ENCODE data around the gene PLCD4.

Gene PLCD4

GRCh38 chr2:218582076-218582475 is 25.6 kb upstream of the PLCD4 start:
- H3K4me3 Mint-ChIP-seq = no peak overlapping the region
- no peaks in the 10 kb centered on the region for H3K9me3 Mint-ChIP-seq
- no peaks in the 10 kb centered on the region for H3K27me3 Mint-ChIP-seq
- ATAC-seq (replicated peaks) (peak; percentile 60 to 74), DNase-seq (no peak)
- H3K36me3 Mint-ChIP-seq = peaks cover 32 to 51% of the 10 kb centered on the region in 2 donors
- H3K4me1 Mint-ChIP-seq = peaks cover 6 to 26% of the 10 kb centered on the region in 2 donors
- no peak overlapping the region for H3K27ac Mint-ChIP-seq

- no peak for ATAC-seq (replicated peaks)
- no peak overlapping the region for H3K27ac Mint-ChIP-seq
- peaks cover 27 to 44% of the 10 kb centered on the region in 2 donors for H3K36me3 Mint-ChIP-seq
Measured at GRCh38 chr2:218583983-218584850, 23.5 kb upstream of the PLCD4 start.

GRCh38 chr2:218585541-218585940 is 22.2 kb upstream of the PLCD4 start:
- H3K36me3 Mint-ChIP-seq = peaks cover 32 to 49% of the 10 kb centered on the region in 2 donors
- ATAC-seq (replicated peaks) (no peak), DNase-seq (no peak)
- no peaks in the 10 kb centered on the region for H3K27me3 Mint-ChIP-seq
- no peak overlapping the region for H3K27ac Mint-ChIP-seq
- H3K9me3 Mint-ChIP-seq = no peaks in the 10 kb centered on the region
- peaks cover 0 to 12% of the 10 kb centered on the region in 2 donors for H3K4me1 Mint-ChIP-seq
- no peak overlapping the region for H3K4me3 Mint-ChIP-seq

More at GRCh38 chr2:218583983-218584850, 23.5 kb upstream of the PLCD4 start:
- no peak for DNase-seq
- Mint-ChIP-seq H3K9me3 (no peaks in the 10 kb centered on the region), H3K4me1 (peaks cover 0 to 12% of the 10 kb centered on the region in 2 donors), H3K4me3 (no peak overlapping the region), H3K27me3 (no peaks in the 10 kb centered on the region)

GRCh38 chr2:218605432-218605831 is 2.3 kb upstream of the PLCD4 start:
- H3K27ac Mint-ChIP-seq = no peak overlapping the region
- no peaks in the 10 kb centered on the region for H3K36me3 Mint-ChIP-seq
- H3K4me3 Mint-ChIP-seq = no peak overlapping the region
- peaks cover 10 to 12% of the 10 kb centered on the region in 2 donors for H3K27me3 Mint-ChIP-seq
- H3K9me3 Mint-ChIP-seq = no peaks in the 10 kb centered on the region
- ATAC-seq (replicated peaks) (no peak), DNase-seq (no peak)
- H3K4me1 Mint-ChIP-seq = peaks cover 0 to under 1% of the 10 kb centered on the region in 2 donors

- Mint-ChIP-seq H3K4me1 (no peaks in the 10 kb centered on the region), H3K4me3 (no peak overlapping the region), H3K9me3 (no peaks in the 10 kb centered on the region), H3K36me3 (no peaks in the 10 kb centered on the region), H3K27me3 (peaks cover 0 to 4% of the 10 kb centered on the region in 2 donors), H3K27ac (no peak overlapping the region)
- DNase-seq (no peak), ATAC-seq (replicated peaks) (no peak)
Measured at GRCh38 chr2:218615868-218616315, 8.2 kb downstream of the PLCD4 start.

- Mint-ChIP-seq H3K36me3 (no peaks in the 10 kb centered on the region), H3K27ac (no peak overlapping the region), H3K27me3 (no peaks in the 10 kb centered on the region), H3K4me3 (no peak overlapping the region), H3K9me3 (no peaks in the 10 kb centered on the region), H3K4me1 (peaks cover 3 to 5% of the 10 kb centered on the region in 2 donors)
- ATAC-seq (replicated peaks) = no peak
- no peak for DNase-seq
Measured at GRCh38 chr2:218618102-218618860, 10.6 kb downstream of the PLCD4 start.

- no peak overlapping the region for H3K4me3 Mint-ChIP-seq
- ATAC-seq (replicated peaks) (no peak), DNase-seq (no peak)
- H3K27ac Mint-ChIP-seq = no peak overlapping the region
- H3K9me3 Mint-ChIP-seq = no peaks in the 10 kb centered on the region
- H3K27me3 Mint-ChIP-seq = no peaks in the 10 kb centered on the region
- H3K36me3 Mint-ChIP-seq = no peaks in the 10 kb centered on the region
- H3K4me1 Mint-ChIP-seq = peaks cover 3 to 6% of the 10 kb centered on the region in 2 donors
Measured at GRCh38 chr2:218621007-218621406, 13.3 kb downstream of the PLCD4 start.

- Mint-ChIP-seq H3K27me3 (no peaks in the 10 kb centered on the region), H3K9me3 (no peaks in the 10 kb centered on the region), H3K4me1 (peaks cover 3 to 6% of the 10 kb centered on the region in 2 donors), H3K36me3 (no peaks in the 10 kb centered on the region), H3K4me3 (no peak overlapping the region), H3K27ac (no peak overlapping the region)
- DNase-seq (no peak), ATAC-seq (replicated peaks) (no peak)
Measured at GRCh38 chr2:218622606-218623365, 15.1 kb downstream of the PLCD4 start.

GRCh38 chr2:218623366-218623705 is 15.6 kb downstream of the PLCD4 start:
- DNase-seq (no peak), ATAC-seq (replicated peaks) (no peak)
- Mint-ChIP-seq H3K36me3 (no peaks in the 10 kb centered on the region), H3K9me3 (no peaks in the 10 kb centered on the region), H3K4me1 (peaks cover 3 to 6% of the 10 kb centered on the region in 2 donors), H3K4me3 (no peak overlapping the region), H3K27ac (no peak overlapping the region), H3K27me3 (no peaks in the 10 kb centered on the region)

GRCh38 chr2:218626369-218626768 is 18.7 kb downstream of the PLCD4 start:
- Mint-ChIP-seq H3K36me3 (peaks cover 0 to 4% of the 10 kb centered on the region in 2 donors), H3K4me3 (no peak overlapping the region), H3K4me1 (peaks cover 3 to 6% of the 10 kb centered on the region in 2 donors), H3K9me3 (no peaks in the 10 kb centered on the region), H3K27ac (no peak overlapping the region), H3K27me3 (no peaks in the 10 kb centered on the region)
- ATAC-seq (replicated peaks) = no peak
- DNase-seq = no peak

- no peak overlapping the region for H3K27ac Mint-ChIP-seq
- no peaks in the 10 kb centered on the region for H3K9me3 Mint-ChIP-seq
- H3K36me3 Mint-ChIP-seq = peaks cover 0 to 8% of the 10 kb centered on the region in 2 donors
- no peak overlapping the region for H3K4me3 Mint-ChIP-seq
- ATAC-seq (replicated peaks) (no peak), DNase-seq (no peak)
- H3K27me3 Mint-ChIP-seq = no peaks in the 10 kb centered on the region
- H3K4me1 Mint-ChIP-seq = peaks cover 3 to 5% of the 10 kb centered on the region in 2 donors
Measured at GRCh38 chr2:218627939-218628338, 20.2 kb downstream of the PLCD4 start.

- no peak for DNase-seq
- H3K36me3 Mint-ChIP-seq = peaks cover 12 to 36% of the 10 kb centered on the region in 2 donors
- no peaks in the 10 kb centered on the region for H3K9me3 Mint-ChIP-seq
- H3K27ac Mint-ChIP-seq = no peak overlapping the region
- no peak overlapping the region for H3K4me3 Mint-ChIP-seq
- no peak for ATAC-seq (replicated peaks)
- no peaks in the 10 kb centered on the region for H3K4me1 Mint-ChIP-seq
- H3K27me3 Mint-ChIP-seq = no peaks in the 10 kb centered on the region
Measured at GRCh38 chr2:218631837-218632236, 24.1 kb downstream of the PLCD4 start.

GRCh38 chr2:218635719-218636118 is 28.0 kb downstream of the PLCD4 start:
- ATAC-seq (replicated peaks) (no peak), DNase-seq (no peak)
- peak overlapping the region; percentile 17 for H3K27ac Mint-ChIP-seq
- no peak overlapping the region for H3K4me3 Mint-ChIP-seq
- no peaks in the 10 kb centered on the region for H3K27me3 Mint-ChIP-seq
- H3K36me3 Mint-ChIP-seq = peaks cover 28 to 57% of the 10 kb centered on the region in 2 donors
- H3K4me1 Mint-ChIP-seq = no peaks in the 10 kb centered on the region
- H3K9me3 Mint-ChIP-seq = no peaks in the 10 kb centered on the region

- peaks cover 34 to 65% of the 10 kb centered on the region in 2 donors for H3K36me3 Mint-ChIP-seq
- no peak for DNase-seq
- H3K9me3 Mint-ChIP-seq = no peaks in the 10 kb centered on the region
- ATAC-seq (replicated peaks) = no peak
- H3K4me1 Mint-ChIP-seq = peaks cover 0 to 1% of the 10 kb centered on the region in 2 donors
- no peaks in the 10 kb centered on the region for H3K27me3 Mint-ChIP-seq
- H3K27ac Mint-ChIP-seq = no peak overlapping the region
- H3K4me3 Mint-ChIP-seq = no peak overlapping the region
Measured at GRCh38 chr2:218638372-218638771, 30.7 kb downstream of the PLCD4 start.

Measured in stimulated activated naive B cell treated with anti-CD40 and anti-IgM and Interleukin-4, amounts not matched to agents 10 μg/mL and 1 μg/mL and 100 μg/mL, for 72 hours (primary cell).